Suppressor macrophage treated with lipopolysaccharide for 4 hours (primary cell): ENCODE data around the gene NAIF1.

Experiments used
- DNase-seq: peaks from one replicate; pipeline ENCODE4 v3.0.0-alpha.2; 2020

The NAIF1 gene

DNA sequence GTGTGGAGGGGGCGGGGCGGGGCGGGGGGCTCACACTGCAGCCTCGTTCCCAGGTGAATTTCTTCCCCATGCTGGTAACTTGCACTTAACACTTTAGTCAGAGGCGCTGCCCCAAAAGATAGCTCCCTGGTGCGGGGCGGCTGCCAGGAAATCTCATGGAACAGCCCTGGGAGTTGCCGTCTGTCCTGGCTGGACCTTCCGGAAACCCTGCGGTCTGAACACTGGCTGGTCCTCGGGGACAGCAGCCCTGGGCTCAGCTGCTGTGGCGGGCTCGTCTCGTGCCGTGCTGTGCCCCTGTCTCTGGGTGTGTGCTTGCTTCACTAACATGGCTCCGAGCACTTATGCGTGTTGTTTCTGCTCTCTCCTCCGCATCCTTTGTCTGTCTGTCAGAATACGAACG is 34.6 kb upstream of the NAIF1 start:
- no peak for DNase-seq

DNA sequence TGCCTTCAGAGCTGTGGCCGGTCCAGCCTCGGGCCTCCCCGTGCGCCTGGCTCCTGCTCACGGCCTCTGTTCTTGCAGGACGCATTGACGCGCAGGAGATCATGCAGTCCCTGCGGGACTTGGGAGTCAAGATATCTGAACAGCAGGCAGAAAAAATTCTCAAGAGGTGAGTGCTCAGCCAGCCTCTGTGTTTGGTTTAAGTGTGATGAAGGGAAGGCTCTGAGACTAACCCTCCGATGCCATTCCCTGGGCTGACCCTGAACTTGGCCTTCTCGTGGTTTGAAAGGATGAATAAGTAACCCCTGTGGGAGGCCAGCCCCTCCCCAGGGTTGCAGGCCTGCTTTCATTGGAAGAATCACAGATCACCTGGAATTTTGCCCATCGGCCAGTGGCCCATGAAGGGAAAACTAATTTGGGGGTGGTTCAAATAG is 34.1 kb upstream of the NAIF1 start:
- DNase-seq: no peak

DNA sequence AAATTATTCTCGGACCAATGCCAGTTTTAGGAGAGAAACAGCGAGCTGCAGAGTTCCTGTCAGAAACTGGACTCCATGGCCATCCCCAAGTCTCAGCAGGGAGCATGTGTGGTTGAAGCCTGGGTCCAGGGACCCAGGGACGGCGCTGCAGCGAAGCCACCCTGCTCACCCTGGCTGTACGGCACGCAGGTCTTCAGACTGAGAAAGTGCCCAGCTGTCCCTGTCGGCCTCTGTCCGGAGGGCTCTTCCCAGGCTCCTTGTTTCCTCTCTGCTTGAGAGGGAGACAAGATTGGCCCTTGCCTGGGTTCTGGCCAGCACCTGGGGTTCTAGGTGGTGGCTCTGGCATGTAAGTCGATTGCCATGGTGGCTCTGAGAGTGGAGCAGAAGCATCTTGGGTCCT is 33.5 kb upstream of the NAIF1 start:
- DNase-seq: no peak

DNA sequence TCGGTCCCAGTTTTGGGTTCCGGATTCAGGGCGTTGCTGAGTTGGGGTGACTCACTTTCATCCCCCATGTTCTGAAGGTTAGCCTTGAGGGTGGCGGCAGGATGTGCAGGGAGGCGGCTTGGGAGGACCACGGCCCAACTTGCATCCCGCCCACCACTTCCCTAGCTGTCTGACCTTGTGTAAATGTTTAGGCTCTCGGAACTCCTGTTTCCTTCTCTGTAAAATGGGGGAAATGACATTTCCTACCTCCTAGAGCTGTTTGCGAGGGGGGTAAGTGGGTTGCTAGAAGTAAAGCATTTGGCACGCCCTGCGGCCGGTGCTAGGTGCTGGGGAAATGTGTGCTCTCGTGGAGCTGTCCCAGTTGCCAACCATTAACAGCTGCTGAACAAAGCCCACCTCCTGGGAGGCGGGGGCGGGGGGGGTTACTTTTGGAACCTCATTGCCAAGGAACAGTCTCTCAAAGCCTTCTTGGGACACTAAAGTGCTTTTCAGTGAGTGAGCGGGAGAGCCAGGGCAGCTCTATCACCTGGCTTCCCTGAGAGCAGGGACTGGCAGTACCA is 32.9 kb upstream of the NAIF1 start:
- DNase-seq: peak; percentile 32

DNA sequence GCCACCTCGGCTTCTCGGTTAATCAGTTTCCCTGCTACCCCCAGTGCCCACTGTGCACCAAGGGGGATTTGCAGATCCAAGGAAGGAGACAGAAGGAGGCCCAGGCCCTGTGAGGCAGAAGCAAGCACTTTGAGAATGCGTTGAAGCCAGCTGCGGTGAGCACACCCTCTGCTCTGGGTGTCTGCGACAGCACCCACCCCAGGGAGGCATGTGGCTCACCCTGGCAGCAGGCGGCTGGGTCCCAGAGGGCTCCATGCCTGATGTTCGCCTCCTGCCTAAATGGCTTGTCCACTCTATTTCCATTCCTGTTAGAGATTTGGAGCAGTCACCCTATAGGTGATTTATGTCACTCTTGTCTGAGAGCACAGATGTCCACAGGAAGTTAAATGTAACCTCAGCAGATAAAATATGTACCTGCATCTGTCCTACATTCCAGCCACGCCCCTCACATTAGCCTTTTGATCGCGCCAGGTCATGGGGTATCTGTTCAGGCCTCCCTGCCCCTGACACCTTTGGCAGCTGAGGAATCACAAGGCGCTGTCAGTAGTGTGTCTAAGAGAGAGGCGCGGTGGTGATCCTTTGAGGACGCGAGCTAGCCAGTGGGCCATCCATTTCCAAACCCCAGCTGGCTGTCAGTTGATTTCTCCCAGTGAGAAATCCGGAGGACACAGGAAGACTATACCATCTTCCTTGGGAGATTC is 32.3 kb upstream of the NAIF1 start:
- no peak for DNase-seq

DNA sequence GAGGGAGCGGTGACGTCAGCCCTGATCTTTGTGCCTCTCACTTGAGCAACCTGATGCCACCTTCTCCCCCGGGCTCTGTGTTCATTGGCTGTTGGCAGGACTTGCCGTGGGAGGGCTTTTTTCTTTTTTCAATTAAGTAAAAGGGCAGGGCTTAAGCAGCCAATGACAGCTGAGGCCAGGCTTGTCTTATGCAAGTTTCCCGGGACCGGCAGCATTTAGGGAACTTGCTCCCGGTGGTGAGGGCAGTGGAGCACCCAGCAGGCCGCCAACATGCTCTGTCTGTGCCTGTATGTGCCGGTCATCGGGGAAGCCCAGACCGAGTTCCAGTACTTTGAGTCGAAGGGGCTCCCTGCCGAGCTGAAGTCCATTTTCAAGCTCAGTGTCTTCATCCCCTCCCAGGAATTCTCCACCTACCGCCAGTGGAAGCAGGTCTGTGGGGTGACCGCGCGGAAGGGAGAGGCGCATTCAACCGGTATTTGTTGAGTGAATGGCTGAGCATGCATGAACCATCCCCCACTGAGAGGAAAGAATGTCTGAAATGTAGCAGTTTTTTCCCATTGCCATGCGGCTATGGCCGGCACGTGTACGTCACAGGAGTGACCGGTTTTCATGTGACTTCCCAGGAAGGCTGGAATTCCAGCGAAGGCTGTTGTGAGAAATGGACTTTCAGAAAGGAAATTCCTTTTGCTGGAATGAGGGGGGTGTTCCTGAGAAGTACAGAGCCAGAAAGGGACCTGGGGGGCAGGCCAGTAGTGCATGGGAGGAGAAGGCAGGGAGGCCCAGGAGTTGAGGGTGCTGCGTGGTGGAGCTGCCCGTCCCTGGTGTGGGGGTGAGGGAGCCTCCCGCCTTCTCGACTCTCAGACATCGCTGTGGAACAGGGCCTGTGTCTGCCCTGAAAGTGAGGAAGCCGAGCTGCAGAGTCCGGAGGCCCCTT is 31.4 kb upstream of the NAIF1 start:
- DNase-seq: peak; percentile 97

DNA sequence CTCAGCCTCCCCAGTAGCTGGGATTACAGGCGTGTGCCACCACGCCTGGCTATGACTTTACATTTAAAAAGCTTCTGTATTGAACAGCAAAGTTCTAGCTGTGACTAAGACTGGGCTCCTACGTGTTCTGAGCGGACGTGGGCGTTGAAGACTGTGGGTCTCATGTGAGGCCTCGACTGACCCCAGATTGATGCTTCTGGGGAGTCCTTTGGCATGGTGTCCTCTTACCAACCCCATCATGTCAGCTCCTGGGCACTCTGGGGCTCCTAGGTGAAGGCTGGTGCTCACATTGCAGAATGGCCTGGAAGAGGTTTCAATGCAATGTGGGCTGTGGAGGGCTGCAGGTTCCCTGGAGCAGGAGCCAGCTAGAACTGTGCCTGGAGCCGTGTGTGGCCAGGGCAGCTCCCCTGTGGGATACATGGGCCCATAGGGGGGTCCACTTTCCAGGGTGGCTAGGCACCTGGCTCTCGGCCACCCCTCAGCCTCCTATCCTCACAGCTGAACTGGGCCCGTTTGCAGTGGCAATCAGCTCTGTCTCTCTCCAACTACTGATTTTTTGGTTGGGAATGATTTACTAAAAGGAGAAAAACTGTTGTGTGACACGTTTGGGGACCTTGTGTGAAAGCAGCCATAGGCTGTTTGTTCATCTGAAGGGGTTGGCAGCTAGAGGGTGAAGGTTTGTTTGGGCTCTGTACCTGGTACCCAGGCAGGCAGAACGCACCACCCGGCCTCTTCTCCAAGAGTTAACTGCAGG is 30.6 kb upstream of the NAIF1 start:
- no peak for DNase-seq

DNA sequence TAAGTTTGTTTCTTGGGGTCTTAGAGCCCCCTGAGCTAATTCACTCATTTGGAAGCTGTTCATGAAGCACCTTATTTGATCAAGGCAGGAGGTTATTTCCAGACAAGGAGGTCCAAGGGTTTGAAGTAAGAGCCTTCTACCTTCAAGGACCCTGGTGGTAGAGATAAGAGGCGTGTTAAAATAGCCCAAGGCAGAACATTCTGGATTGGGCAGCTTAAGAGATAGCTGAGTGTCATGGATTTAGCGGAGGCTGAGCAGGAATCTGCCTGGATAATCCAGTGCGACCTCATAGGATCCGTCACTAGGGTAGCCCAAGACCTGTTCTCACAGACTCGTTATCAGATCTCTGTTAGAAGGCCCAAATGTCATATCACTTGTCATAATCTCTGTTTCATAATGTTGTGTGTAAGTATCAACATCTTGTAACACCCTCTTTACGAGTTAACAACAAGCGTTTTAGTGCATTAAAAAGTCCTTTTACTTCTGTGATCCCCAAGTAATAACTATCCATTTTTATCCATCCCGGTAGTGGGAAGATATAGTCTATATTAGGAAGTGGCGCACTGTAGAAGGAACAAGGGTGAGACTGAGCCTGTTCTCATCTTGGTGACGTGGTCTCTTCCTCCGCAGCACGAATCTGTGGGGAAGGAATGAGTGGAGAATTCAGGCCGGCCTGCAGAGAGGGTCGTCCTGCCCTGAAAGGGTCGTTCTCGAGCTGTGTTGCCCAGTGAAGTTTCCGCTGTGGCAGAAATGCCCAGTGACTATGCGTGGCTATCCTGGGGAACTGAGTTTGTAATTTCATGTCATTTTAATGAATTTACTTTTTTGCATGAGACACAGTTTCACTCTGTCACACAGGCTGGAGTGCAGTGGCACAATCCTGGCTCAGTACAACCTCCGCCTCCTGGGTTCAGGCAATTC is 29.8 kb upstream of the NAIF1 start:
- peak; percentile 20 for DNase-seq

DNA sequence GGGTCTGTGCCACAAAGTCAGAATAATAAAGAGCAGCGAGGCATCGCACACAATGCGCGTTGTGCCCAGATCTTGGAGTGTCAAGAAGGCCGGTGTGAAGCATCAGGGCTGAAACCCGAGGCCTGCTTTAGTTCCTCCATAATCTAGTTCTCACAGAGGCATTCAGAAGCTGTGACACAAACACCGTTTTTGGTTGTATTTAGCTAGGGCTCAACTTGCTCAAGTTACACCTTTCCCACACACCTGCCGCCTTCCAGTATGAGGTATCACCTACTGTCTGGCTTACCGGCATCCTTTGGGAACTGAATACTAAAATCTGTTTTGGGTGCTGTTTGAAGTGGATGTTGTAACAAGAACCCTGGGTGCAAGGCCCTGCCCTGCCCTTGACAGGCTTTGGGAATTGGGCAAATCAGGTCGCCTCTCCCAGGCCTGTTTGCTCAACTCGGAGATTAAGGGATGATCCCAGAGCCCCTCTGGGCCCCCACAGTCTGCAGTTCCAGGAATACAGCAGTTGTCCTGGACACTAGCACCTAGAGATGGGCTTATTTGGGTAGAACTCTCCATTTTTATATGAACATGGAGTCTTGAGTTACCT is 27.9 kb upstream of the NAIF1 start:
- no peak for DNase-seq

DNA sequence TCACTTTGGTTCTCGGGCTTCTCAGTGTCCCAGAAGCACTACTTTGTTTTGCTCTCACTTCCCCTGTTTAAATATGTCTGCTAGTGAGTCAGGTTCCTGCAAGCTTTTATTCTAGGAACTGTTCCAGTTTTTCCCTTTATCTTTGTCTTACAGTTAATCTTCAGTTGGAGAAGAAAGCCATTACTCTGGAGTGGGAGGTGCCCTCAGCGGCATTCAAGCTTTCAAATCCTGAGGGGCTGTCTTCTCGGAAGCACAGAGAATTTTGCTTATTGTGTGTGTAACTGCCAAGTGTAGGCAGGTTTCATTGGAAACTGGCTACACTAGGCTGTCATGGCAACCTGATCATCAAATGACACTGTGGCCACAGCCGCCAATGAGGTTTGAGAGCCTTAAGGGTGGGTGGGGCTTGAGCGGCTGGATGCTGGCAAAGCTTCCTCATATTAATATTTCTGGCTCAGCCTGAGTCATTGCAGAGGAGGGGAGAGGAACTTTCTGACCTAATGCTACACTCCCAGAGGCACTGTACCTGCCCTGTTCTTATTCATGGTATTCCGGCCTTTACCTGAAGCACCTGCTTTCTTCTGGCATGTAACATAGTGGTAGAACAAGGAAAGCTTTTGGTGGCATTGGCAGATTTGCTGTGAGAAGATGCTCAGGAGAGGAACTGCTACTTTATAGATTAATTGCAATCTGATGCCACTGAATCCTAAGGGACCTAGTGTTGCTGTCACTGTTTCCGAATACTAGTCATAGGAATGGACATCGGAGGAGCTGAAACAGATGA is 27.2 kb upstream of the NAIF1 start:
- DNase-seq: peak; percentile 95

DNA sequence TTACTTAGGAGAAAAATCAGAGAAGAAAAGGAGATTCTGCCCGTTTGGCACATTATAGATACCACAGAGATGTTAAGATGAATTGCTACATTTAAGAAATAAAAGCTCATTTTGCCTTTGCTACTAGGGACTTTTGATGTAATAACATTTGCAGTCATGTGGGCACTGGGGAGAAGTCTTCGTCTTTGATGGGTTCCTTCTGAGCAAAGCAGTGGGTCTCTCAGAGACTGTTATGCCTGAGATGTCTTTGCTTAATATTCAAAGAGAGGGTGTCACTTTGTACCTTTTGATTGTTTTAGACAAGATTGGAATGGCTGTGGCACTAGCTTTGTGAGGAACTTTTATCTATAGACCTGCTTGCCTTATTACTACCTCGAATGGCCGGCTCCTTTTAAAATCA is 25.9 kb upstream of the NAIF1 start:
- no peak for DNase-seq

DNA sequence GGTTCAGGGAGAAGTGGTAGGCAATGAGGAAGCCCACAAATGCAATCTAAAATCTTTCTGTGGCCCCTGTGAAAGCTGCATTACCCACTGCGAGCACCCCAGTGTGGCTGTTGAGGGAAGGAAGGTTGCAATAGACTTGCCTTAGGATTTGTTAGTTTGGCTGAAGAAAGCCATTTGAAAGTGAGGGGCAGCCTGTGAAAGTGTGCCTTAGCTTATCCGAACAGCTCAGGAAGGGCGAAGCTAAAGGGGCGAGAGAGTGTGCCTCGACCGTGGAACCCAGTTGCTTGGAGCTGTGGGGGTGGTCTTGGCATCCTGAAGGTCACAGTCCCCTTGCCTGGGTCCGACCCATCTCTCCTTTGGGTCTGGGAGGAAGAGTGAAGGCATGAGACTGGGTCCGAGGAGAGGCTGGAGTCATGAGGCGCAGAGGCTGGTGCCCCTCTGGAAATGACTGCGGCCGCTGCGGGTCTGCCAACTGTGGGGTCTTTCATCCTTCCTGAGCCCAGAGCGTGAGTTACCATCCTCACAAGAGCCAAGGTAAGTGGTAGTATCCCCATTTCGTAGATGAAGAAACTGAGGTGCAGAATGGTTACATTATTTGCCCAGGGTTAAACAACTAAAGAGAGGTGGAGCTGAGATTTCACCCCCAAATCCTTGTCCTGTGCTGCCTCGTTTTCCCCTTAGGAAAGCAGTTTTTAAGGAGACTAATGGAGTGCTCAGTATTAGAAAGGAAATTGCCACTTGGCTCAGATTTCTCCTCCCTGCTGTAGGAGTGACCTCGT is 25.3 kb upstream of the NAIF1 start:
- DNase-seq: no peak

DNA sequence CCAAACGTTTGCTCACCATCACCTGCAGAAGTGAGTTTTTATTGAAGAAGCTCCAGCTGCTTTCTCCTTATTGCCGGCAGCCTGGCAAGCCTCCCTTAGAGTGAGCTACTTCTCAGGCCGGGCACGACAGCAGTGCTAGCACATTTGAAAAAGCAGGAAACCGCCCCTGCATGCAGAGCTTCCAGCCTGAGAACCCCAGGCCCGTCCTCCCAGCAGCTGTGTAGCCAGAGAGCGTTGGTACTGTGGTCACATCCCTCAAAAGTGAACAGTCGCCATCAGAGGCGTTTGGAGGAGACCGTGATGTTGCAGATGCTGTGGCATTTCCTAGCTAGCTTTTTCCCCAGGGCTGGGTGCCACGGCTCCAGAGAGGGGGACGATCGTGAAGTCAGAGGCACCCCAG is 24.5 kb upstream of the NAIF1 start:
- DNase-seq: no peak

DNA sequence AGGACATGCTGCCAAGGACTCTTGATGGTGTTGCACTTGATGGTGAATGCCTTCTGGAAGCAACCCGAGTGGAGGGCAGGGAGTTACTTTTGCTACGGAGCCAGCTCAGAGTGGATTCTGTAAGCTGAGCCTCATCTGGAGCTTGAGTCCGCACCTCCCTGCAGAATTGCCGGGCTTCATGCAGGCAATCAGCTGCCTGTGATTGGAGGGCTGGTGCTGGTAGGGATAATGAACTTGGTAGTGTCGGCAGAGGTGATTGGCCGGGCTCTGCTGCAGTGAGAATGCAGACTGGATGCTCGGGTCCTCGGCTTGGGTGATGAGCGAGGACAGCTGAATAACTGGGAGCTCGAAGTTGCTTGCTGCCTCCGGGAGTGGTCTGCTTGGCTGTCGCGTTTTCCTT is 24.0 kb upstream of the NAIF1 start:
- no peak for DNase-seq

DNA sequence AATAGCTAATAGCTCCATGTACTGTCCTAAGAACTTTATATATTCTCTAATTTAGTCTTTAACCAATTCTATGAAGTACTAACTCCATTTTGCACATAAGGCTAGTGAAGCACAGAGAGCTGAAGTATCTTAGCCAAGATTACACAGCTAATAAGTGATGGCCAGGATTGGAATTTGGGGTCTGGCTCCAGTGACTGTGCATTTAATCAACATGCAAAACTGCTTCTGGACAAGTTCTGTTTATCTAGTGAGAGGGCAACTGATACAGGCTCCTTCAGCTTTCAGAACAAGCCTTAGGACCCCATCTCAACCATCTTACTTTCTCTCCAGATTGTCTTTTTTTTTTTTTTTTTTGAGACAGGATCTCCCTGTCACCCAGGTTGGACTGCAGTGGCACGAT is 22.2 kb upstream of the NAIF1 start:
- DNase-seq: no peak

DNA sequence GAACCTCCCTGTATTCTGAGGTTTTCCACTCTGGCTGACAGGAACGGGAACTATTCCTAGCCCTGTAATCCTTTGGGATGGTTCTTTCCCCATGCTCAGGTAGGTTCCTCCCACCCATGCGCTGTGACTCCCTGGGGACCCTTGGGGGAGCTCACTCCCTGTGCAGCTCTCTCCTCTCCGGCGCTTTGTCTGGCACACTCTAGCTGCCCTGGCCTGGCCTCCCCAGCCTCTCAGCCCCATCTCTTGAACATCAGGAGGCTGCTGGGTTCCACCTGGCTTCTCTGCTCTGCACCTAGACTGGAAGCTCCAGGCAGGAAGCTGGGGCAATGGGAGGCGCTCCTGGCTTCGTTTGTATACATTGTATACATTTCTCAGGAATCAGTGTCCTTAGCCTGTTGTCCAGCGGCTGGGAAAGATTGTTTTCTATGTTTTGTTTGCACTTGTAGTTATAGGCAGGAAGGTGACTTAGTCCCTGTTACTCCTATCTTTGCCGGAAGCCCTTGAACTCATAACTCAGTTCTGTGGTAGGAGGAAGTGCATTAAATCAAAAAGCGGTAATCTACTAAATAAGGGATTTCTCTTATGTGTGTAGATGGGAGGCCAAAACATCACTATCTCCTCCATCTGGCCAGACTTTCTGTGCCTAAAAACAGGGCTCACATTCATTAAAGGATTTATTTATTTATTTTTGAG is 21.3 kb upstream of the NAIF1 start:
- DNase-seq: no peak

DNA sequence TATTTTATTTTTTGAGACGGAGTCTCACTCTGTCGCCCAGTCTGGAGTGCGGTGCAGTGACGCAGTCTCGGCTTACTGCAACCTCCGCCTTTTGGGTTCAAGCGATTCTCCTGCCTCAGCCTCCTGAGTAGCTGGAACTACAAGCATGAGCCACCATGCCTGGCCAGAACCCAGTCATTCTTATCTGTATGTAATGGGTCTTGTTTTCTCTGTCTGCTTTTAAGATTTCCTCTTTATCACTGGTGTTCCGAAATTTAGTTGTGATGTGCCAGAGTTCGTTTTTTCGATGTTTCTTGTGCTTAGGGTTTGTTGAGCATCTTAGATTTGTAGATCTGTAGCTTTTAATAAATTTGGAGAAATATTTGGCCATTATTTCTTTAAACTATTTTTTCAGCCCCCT is 20.1 kb upstream of the NAIF1 start:
- no peak for DNase-seq

DNA sequence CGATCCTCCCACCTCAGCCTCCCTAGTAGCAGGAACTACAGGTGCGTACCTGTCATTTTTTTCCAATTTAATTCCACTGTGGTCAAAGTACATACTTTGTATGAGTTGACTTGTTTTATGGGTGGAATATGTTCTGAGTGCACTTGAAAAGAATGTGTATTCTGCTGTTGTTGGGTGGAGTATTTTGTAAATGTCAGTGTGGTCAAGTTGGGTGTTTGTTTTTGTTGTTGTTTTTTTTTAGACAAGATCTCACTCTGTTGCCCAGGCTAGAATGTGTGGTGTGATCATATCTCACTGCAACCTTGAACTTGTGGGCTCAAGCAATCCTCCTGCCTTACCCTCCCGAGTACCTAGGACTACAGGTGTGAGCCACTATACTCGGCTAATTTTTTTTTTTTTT is 18.8 kb upstream of the NAIF1 start:
- no peak for DNase-seq

DNA sequence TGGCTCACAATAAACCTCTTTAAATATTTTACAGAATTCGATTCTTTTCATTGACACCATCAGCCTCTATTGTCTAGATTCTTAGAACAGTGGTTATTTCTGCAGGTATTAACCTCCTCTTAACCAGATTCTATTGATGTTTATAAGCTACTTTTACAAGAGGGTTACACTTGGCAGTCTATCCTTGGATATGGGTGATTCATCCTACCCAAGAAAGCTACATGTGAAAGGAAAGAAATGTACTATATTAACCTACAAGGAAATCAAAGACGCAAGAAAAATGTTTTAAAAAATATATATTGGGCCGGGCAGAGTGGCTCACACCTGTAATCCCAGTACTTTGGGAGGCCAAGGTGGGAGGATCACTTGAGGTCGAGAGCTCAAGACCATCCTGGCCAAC is 17.6 kb upstream of the NAIF1 start:
- no peak for DNase-seq
